AG09319 (cell line): ENCODE measurements around the gene GOLGA7B.

Experiments used
- DNase-seq: peaks from one replicate; pipeline ENCODE4 v3.0.0-alpha.2; 2010; ENCODE audit warnings: low read depth; ENCODE audit errors: extremely low read depth
- CTCF ChIP-seq: IDR thresholded peaks from 2 replicates; pipeline ENCODE4 v1.5.1; 2011; ENCODE audit warnings: low read depth, mild to moderate bottlenecking, inconsistent platforms, low read length, moderate library complexity

Gene GOLGA7B

GRCh38 chr10:97914837-97915211, 65.2 kb downstream of the GOLGA7B start:
- peak; percentile 85 for TF ChIP-seq CTCF
- peak; percentile 3 for DNase-seq

- DNase-seq, result no peak
- no peak for TF ChIP-seq CTCF
These were observed 65.9 kb downstream of the GOLGA7B start for GRCh38 chr10:97915346-97916131.

GRCh38 chr10:97916586-97916985, 66.9 kb downstream of the GOLGA7B start:
- DNase-seq, result no peak
- TF ChIP-seq CTCF, result no peak

- TF ChIP-seq CTCF, result no peak
- DNase-seq, result no peak
These were observed 69.4 kb downstream of the GOLGA7B start for GRCh38 chr10:97919012-97919411.

GRCh38 chr10:97920865-97921264, 71.2 kb downstream of the GOLGA7B start:
- no peak for DNase-seq

More at GRCh38 chr10:97920865-97921264, 71.2 kb downstream of the GOLGA7B start:
- TF ChIP-seq CTCF, result no peak
